NOMO-1 treated with DMSO at 0.1 percent for 48 hours (cell line): ENCODE results near the gene AVPI1.

Experiments
- DNase-seq: peaks from one replicate; lab custom pipeline; 2025; ENCODE audit not compliant: unreplicated experiment; lab: John Stamatoyannopoulos, UW

AVPI1 gene

GRCh38 chr10:97686962-97687784, at the start of gene AVPI1:
Gene AVPI1, minus strand, starts transcription at chr10:97687241. Its CDS starts 7,336 bp downstream, at chr10:97679905.
- DNase-seq, result peak; percentile 97

GRCh38 chr10:97736403-97736901, 49.4 kb upstream of the AVPI1 start:
- DNase-seq, result peak; percentile 34

GRCh38 chr10:97734021-97734420, 47.0 kb upstream of the AVPI1 start:
- DNase-seq, result no peak

GRCh38 chr10:97733256-97733655, 46.2 kb upstream of the AVPI1 start:
- no peak for DNase-seq

DNA sequence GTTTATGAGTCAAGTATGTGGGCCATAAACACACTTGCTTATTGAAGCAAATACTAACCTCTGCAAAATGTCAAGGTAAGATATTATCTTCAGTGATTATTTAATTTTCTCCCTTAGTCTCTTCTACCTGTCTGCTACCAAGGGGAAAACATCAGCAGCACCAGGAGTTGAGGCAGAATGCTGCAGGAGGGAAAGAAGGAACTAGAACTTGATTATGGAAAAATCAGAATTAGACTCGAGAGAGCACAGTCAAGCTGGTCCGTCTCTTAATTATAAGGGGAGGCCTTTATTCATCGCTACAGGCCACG, 45.0 kb upstream of the AVPI1 start:
- DNase-seq, result no peak

- peak; percentile 58 for DNase-seq
Measured at GRCh38 chr10:97731346-97732051, 44.5 kb upstream of the AVPI1 start.

- no peak for DNase-seq
Measured at GRCh38 chr10:97729014-97729413, 42.0 kb upstream of the AVPI1 start.

- no peak for DNase-seq
Measured at GRCh38 chr10:97726636-97727178, 39.7 kb upstream of the AVPI1 start.

- peak; percentile 84 for DNase-seq
Measured at GRCh38 chr10:97724341-97724941, 37.4 kb upstream of the AVPI1 start.

DNA sequence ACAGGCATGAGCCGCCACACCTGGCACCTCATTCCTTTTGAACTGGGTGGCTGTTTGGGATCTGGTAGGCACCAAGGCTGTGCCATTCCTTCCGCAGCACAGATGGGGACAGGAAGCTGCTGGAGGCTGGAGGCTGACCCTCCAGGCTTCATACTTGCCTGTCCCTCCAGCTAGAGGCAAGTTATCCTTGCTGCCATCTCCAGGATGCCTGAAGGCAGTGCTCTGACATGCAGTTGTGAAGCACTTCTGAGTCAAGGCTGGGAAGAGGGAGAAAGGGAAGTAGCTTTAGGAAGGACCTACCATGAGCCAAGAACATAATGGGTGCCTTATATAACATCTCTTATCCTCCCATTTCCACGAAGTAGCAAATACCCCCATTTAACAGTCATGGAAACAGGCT, 36.0 kb upstream of the AVPI1 start:
- DNase-seq, result no peak

GRCh38 chr10:97721871-97722780, 35.1 kb upstream of the AVPI1 start:
- DNase-seq, result no peak

- DNase-seq, result no peak
Measured at GRCh38 chr10:97719602-97720001, 32.6 kb upstream of the AVPI1 start.

DNA sequence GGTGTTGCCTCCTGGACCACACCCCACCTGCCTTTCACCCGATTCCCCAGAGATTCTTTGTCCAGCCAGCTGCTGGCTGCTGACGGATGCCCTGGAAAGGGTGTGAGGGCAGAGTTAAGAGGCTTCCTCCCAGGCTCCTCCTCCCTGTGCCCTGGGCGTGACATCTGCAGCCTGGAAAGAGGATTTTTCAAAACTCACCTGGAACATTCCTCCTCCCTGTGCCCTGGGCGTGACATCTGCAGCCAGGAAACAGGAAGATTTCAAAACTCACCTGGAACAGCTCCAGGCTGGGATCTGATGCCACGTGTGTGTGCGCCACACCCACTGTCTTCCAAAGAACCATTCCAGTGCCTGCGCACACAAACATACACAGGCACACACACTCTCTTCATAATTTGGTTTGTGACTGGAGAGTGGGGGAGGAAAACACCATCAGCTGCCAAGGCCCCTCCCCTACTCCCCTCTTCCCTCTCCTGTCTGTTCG, 31.7 kb upstream of the AVPI1 start:
- DNase-seq, result no peak

DNA sequence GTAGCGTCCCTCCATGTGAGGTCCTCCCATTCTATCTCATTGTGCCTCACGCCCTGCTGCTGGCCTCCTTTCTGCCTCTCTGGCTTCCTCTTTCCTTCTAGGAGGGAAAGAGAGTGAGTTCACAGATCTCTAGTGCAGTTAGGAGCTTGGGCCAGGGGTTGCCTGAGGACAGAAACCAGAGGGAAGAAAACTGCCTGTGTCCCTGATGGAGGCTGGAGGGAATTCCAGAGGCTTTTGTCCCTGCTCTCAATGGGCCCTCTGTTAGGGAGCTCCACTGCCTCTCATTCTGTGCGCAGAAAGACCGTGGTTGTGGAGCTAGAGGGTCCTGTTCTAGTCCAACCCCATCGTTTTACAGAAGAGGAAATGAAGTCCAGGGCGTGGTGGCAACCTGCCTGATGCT, 31.1 kb upstream of the AVPI1 start:
- no peak for DNase-seq

DNA sequence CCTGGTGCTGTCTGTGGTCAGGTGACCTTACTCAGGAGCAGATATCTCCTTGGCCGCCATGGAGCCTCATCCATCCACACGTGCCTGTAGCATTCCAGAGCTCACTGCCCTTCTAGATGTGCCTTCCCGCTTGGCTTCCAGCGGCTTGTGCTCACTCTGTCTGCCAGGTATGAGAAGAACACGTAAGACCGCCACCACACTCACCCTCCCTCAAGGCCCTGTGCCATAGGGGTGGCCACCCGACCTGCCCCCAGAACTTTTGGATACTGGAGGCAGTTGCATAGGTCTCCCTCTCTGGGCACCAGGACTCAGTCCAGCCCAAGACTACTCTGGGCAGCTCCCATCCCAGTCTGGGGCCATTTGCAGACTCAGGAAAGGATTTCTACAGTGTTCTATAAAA, 30.6 kb upstream of the AVPI1 start:
- DNase-seq, result no peak

- DNase-seq, result no peak
Measured at GRCh38 chr10:97715259-97715874, 28.3 kb upstream of the AVPI1 start.

DNA sequence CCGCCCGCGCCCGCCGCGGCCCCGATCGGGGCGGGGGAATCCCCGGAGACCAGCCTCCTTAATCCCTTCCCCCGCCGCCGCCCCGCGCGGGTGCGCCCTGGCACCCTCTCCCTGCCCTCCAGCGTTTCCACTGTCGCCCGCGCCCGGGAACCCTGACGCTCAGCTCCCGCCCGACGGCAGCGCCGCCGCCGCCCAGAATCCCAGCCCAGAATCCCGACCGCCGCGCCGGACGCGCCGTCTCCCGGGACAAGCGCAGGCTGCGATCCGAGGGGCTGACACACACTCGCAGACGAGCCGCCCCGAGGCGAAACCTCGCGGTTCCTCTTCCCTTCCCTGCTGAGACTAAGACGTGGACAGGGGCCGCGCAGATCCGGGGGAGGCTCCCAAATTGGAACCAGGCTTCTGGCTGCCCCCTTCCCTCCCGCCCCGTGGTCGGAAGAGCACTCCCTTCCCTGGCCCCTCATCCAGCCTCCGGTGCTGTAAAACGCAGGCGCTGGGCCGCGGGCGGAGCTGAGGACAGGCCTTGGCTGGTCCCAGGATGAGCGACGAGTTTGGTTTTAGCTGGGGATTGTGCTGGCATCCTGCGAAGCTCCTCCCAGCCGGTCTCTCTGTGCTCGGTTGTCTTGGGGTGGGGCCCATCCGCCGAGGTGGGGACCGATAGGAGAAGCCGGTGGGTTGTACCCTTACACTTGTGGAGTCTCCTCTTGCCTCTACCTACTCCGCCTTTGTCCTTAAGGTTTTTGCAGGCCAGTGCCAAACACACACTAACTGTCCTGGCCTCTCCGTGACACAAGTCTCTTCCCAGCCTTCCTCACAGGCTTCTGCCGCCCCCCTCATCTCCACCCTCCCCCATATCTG, 27.6 kb upstream of the AVPI1 start:
- DNase-seq, result peak; percentile 70

GRCh38 chr10:97713826-97714400, 26.9 kb upstream of the AVPI1 start:
- DNase-seq, result peak; percentile 50

DNA sequence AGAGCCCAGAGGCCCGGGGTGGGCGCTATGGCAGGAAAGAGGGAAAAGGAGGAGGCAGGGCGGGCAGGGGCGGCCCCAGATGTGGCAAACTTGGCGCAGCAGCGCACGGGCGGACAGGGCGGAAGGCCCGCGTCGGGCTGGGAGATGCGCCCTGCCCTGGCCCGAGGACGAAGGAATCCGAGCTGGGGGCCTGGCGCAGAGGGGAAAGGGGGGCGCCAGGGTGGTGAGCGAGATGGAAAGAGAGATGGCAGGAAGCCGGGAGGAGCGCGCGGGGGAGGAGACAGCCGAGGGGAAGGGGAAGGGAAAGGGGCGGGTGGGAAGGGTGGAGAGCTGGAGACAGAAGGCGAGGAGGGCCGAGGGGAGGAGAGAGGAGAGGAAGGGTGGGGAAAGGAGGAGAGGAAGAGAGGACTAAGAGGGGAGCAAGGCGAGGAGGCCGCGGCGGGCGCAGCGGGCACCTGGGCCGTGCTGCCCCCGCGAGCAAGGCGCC, 26.3 kb upstream of the AVPI1 start, which contains the start of gene MARVELD1:
Gene MARVELD1 (plus strand): TSS at position 392 of the 487 bp plus-strand sequence. CDS start 147 bp downstream, outside the sequence.
- DNase-seq, result peak; percentile 42
